T-cell (primary cell): Measurements from ENCODE around the gene ZNF423. TPM values are rescaled to one million over a fixed set of nuclear protein-coding genes. Genes with fewer than 3 reads are reported as not detected.

Experiments
- ATAC-seq, 4 experiments: fragments of 200-7000 bp in 3 of 4; fragments of 150-1000 bp in 1 of 4; cut with Tn5 transposase; replicated peaks in 1 of 4; 1 replicate in 3 of 4; 2 replicates in 1 of 4; pipeline ENCODE4 v1.10.0; 2021; ENCODE audit warnings: moderate library complexity in 3 of 4, mild to moderate bottlenecking in 2 of 4, moderate number of reproducible peaks in 1 of 4
- CTCF ChIA-PET, 2 donors: fragments of 300-600 bp; sonication (Branson Sonifier 250); formaldehyde crosslinking; loops; one replicate each; lab custom pipeline; 2022; ENCODE audit warnings: antibody characterized with exemption in 2 of 2; lab: Charles Lee
- POLR2A ChIA-PET, 2 donors: fragments of 300-600 bp; sonication (Branson Sonifier 250); formaldehyde crosslinking; loops; one replicate each; lab custom pipeline; 2022; ENCODE audit warnings: antibody characterized with exemption in 2 of 2; lab: Charles Lee
- DNase-seq, 35 experiments: peaks; one replicate each; pipeline versions ENCODE4 v3.0.0 to v3.0.0-alpha.2; 2013 to 2023
- H3K27ac ChIP-seq: one replicate; pipeline ENCODE4 v1.5.1; 2013; ENCODE audit warnings: low read length
- H3K27me3 ChIP-seq, 2 experiments: replicated peaks in 1 of 2; 1 replicate in 1 of 2; 2 replicates in 1 of 2; pipeline versions ENCODE4 v1.6.1 to v1.7.0; 2013; ENCODE audit warnings: low read length in 1 of 2, mixed read lengths in 1 of 2; ENCODE audit not compliant: control insufficient read depth in 2 of 2, insufficient read depth in 2 of 2; ENCODE audit errors: extremely low read depth in 1 of 2
- H3K36me3 ChIP-seq, 2 donors: 1 replicate in 1 of 2; 2 replicates in 1 of 2; pipeline versions ENCODE4 v1.6.1 to v1.7.0; 2013; ENCODE audit warnings: low read length in 1 of 2; ENCODE audit not compliant: control insufficient read depth in 2 of 2, insufficient read depth in 1 of 2; ENCODE audit errors: extremely low read depth in 1 of 2
- H3K4me1 ChIP-seq, 2 experiments: 1 replicate in 1 of 2; 2 replicates in 1 of 2; pipeline versions ENCODE4 v1.6.1 to v1.7.0; 2013; ENCODE audit warnings: low read length in 2 of 2, mixed read lengths in 1 of 2; ENCODE audit not compliant: insufficient read depth in 2 of 2, control insufficient read depth in 1 of 2; ENCODE audit errors: extremely low read depth in 1 of 2
- H3K4me3 ChIP-seq, 2 donors: 1 replicate in 1 of 2; 2 replicates in 1 of 2; pipeline versions ENCODE4 v1.5.1 to v1.7.0; 2013; ENCODE audit warnings: mild to moderate bottlenecking in 2 of 2, low read length in 1 of 2, moderate library complexity in 1 of 2; ENCODE audit not compliant: control insufficient read depth in 1 of 2; ENCODE audit errors: extremely low read depth in 1 of 2
- H3K9me3 ChIP-seq: 2 replicates; pipeline ENCODE4 v1.7.0; 2013
- H3K27ac Mint-ChIP-seq, 2 donors: one replicate each; pipeline ENCODE4 v1.8.0; 2020 to 2021; ENCODE audit warnings: mild to moderate bottlenecking in 2 of 2, mixed read lengths in 2 of 2
- H3K27me3 Mint-ChIP-seq, 2 donors: one replicate each; pipeline ENCODE4 v1.8.0; 2021 to 2022; ENCODE audit warnings: mixed read lengths in 2 of 2
- H3K36me3 Mint-ChIP-seq: one replicate; pipeline ENCODE4 v1.8.0; 2021; ENCODE audit warnings: mixed read lengths
- H3K4me1 Mint-ChIP-seq, 3 donors: one replicate each; pipeline ENCODE4 v1.8.0; 2020 to 2022; ENCODE audit warnings: mixed read lengths in 3 of 3, mild to moderate bottlenecking in 1 of 3
- H3K4me3 Mint-ChIP-seq, 3 donors: one replicate each; pipeline ENCODE4 v1.8.0; 2020 to 2022; ENCODE audit warnings: mild to moderate bottlenecking in 3 of 3, mixed read lengths in 3 of 3, moderate library complexity in 3 of 3
- H3K9me3 Mint-ChIP-seq, 3 donors: one replicate each; pipeline ENCODE4 v1.8.0; 2020 to 2022; ENCODE audit warnings: mixed read lengths in 3 of 3
- WGBS: methylation state at CpG from one replicate; pipeline ENCODE4 v1.1.5; 2013; ENCODE audit warnings: missing lambda C conversion rate; ENCODE audit not compliant: insufficient coverage; 5-methylcytosine and 5-hydroxymethylcytosine counted together
- total RNA-seq, 35 experiments: library from RNA in 6 of 35; stranded (reverse) in 6 of 35; fragments of 120-200 nt in 1 of 35; gene quantifications; one replicate each; pipeline versions ENCODE4 v1.2.1 to v1.2.4 and lab custom pipeline; 2013 to 2026

The ZNF423 gene
- total RNA-seq, 5 donors from 2014 or later (not counting 1 experiment from before 2014, with no cell fraction given) = 0.07 to 0.12 TPM; not detected in 3

DNA sequence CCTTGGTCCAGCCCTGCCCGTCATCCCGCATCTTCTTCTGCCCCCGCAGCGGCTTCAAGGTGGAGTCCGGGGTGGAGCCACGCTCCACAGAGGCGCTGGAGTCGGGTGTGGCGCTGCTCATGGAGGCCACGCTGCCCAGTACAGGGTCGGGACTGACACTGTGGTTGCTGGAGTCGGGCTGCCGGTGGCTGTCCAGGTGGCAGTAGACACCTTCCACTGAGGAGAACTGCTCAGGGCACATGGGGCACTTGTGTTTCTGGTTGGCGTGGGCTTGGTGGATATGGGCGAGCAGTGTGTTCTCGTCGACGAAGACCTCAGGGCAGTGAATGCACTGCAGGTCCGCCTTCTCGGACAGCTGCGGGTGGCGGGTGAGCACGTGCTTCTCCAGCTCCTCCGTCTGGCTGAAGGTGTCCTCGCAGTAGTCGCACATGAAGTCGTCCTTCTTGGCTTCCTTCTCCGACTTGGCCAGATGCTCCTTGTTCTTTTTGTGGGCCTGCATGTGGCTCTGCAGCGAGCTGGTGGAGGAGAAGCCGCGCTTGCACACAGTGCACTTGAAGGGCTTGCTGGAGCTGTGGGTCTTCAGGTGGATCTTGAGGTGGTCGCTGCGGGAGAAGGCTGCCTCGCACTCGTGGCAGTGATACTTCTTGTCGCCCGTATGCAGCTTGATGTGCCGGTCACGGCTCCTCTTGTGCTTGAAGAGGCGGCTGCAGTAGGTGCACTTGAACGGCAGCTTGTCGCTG, 217.8 kb downstream of the ZNF423 start:
- 94% methylated on average over 42 of the region's 42 CpGs for WGBS
- CTCF ChIA-PET = no interaction called here
- peaks cover 0 to 22% of the 10 kb centered on the region in 2 experiments for H3K27me3 ChIP-seq
- no peaks in the 10 kb centered on the region for H3K36me3 ChIP-seq
- no peak overlapping the region for H3K4me3 ChIP-seq
- Mint-ChIP-seq H3K27me3 (peaks cover 3 to 8% of the 10 kb centered on the region in 2 donors), H3K27ac (no peak overlapping the region), H3K9me3 (no peaks in the 10 kb centered on the region), H3K4me3 (no peak overlapping the region), H3K4me1 (no peaks in the 10 kb centered on the region), H3K36me3 (no peaks in the 10 kb centered on the region)
- no peak overlapping the region for H3K27ac ChIP-seq
- ATAC-seq (no peak), DNase-seq (no peak)
- no peaks in the 10 kb centered on the region for H3K9me3 ChIP-seq
- POLR2A ChIA-PET = no interaction called here
- H3K4me1 ChIP-seq = no peaks in the 10 kb centered on the region

DNA sequence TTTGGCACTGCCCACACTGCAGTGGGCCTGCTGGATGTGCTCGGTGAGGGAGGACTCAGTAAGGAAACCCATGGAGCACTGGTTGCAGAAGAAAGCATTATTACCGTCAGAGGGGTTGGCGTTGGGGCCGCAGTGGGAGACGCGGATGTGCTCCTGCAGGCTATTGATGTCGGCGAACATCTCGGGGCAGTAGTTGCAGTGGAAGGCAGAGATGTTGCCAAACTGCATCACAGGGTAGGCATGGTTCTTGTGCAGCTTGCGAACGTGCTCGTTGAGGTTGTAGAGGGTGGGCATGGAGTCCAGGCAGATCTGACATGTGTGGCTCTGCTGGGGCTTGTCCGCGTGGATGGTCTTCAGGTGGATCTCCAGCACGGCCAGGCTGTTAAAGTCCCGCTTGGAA, 218.4 kb downstream of the ZNF423 start:
- 91% methylated on average over 16 of the region's 16 CpGs for WGBS
- Histone ChIP-seq H3K4me1 (no peaks in the 10 kb centered on the region), H3K27me3 (peaks cover 0 to 22% of the 10 kb centered on the region in 2 experiments), H3K27ac (no peak overlapping the region), H3K9me3 (no peaks in the 10 kb centered on the region), H3K36me3 (no peaks in the 10 kb centered on the region), H3K4me3 (no peak overlapping the region)
- H3K27me3 Mint-ChIP-seq = peaks cover 3 to 8% of the 10 kb centered on the region in 2 donors
- DNase-seq = no peak
- no peak overlapping the region for H3K27ac Mint-ChIP-seq
- no peaks in the 10 kb centered on the region for H3K4me1 Mint-ChIP-seq
- ATAC-seq = no peak
- CTCF ChIA-PET = no interaction called here
- H3K9me3 Mint-ChIP-seq = no peaks in the 10 kb centered on the region
- H3K4me3 Mint-ChIP-seq = no peak overlapping the region
- no peaks in the 10 kb centered on the region for H3K36me3 Mint-ChIP-seq
- POLR2A ChIA-PET = no interaction called here

DNA sequence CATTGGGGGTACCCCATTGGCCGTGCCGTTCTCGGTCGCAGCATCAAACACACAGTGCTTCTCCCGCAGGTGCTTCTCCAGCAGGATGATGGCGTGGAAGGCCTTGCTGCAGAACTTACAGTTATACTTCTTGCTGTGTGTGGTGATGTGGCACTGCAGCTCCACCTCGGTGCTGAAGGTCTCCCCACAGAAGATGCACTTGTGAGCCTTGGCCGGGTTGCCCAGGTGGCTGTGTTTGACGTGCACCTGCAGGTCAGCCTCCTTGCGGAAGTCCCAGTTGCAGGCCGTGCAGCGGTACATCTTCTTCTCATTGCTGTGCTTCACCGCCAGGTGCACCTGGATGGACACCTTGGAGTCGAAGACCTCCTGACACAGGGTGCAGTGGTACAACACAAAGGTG, 219.3 kb downstream of the ZNF423 start:
- H3K27me3 Mint-ChIP-seq = peaks cover 3 to 8% of the 10 kb centered on the region in 2 donors
- no peaks in the 10 kb centered on the region for H3K4me1 Mint-ChIP-seq
- H3K27ac Mint-ChIP-seq = no peak overlapping the region
- POLR2A ChIA-PET = no interaction called here
- no peaks in the 10 kb centered on the region for H3K4me1 ChIP-seq
- 77% methylated on average over 14 of the region's 14 CpGs for WGBS
- CTCF ChIA-PET = no interaction called here
- ATAC-seq (no peak), DNase-seq (no peak)
- H3K27ac ChIP-seq = no peak overlapping the region
- no peaks in the 10 kb centered on the region for H3K9me3 Mint-ChIP-seq
- peaks cover 0 to 22% of the 10 kb centered on the region in 2 experiments for H3K27me3 ChIP-seq
- H3K9me3 ChIP-seq = no peaks in the 10 kb centered on the region
- H3K4me3 Mint-ChIP-seq = no peak overlapping the region
- H3K4me3 ChIP-seq = no peak overlapping the region
- no peaks in the 10 kb centered on the region for H3K36me3 ChIP-seq
- H3K36me3 Mint-ChIP-seq = no peaks in the 10 kb centered on the region

DNA sequence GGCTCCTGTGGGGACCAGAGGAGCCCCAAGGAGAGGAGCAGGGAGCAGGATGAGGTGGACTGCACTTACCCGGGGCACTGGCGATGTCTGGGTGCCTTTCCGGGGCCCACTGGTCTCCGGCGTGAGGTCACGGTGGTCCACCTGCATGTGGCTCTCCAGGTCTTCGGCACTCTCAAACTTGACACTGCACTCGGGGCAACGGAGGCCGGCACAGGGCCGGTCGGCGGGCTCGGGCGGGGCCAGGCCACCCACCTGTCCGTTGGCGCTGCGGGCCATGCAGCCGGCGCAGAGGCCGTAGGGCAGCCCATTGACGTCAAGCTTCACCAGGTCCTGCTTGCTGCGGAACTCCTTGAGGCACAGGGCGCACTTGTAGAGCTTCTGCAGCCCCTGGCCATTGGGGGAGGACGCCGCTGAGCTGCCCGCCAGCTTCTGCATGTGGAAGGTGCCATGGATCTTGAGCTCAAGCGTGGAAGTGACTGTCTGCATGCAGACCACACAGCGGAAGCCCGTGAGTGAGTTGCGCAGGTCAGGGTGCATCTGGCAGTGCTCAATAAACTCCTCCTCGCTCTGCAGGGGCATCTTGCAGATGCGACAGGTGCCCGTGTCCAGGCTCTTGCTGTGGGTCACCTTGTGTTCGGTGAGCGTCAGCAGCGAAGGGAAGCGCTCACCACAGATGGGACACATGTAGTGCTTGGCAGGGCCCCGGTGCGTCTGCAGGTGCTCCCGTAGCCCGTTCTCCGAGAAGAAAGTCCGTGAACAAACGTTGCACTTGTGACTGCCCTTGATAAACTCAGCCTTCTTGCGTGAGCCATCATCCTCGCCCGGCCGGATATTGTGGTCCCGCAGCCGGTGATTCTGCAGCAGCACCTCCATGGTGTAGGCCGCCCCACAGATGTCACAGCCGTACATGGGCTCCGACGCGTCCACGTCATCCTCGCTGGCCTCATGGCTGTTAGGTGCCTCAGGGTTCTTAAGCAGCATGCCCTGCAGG, 220.0 kb downstream of the ZNF423 start:
- ATAC-seq = no peak
- no peaks in the 10 kb centered on the region for H3K4me1 Mint-ChIP-seq
- H3K27ac ChIP-seq = no peak overlapping the region
- H3K27me3 Mint-ChIP-seq = peaks cover 3 to 6% of the 10 kb centered on the region in 2 donors
- no peak overlapping the region for H3K4me3 ChIP-seq
- DNase-seq = no peak
- no peak overlapping the region for H3K27ac Mint-ChIP-seq
- ChIA-PET POLR2A (no interaction called here), CTCF (no interaction called here)
- H3K27me3 ChIP-seq = peaks cover 0 to 20% of the 10 kb centered on the region in 2 experiments
- WGBS = 82% methylated on average over 58 of the region's 58 CpGs
- H3K4me1 ChIP-seq = no peaks in the 10 kb centered on the region
- H3K4me3 Mint-ChIP-seq = no peak overlapping the region
- no peaks in the 10 kb centered on the region for H3K9me3 ChIP-seq
- no peaks in the 10 kb centered on the region for H3K36me3 ChIP-seq
- no peaks in the 10 kb centered on the region for H3K9me3 Mint-ChIP-seq
- H3K36me3 Mint-ChIP-seq = no peaks in the 10 kb centered on the region

DNA sequence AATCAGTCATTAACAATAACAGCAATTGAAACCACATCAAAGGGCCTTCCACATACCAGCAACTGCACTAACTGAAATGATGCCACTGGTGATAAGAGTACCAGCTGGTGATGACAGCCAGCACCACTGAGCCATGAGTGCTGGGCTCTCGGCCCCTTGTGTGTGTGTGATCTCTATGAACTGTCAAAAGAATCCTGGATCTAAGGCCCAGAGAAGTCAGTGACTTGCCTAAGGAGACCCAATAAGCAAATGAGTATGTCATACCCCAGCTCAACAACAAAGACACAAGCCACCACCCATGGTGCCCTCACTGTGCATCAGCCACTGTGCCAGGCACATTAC, 220.9 kb downstream of the ZNF423 start:
- ChIA-PET CTCF (no interaction called here), POLR2A (no interaction called here)
- ATAC-seq (no peak), DNase-seq (no peak)
- Histone ChIP-seq H3K27ac (no peak overlapping the region), H3K36me3 (no peaks in the 10 kb centered on the region), H3K27me3 (peaks cover 0 to 11% of the 10 kb centered on the region in 2 experiments), H3K4me1 (no peaks in the 10 kb centered on the region), H3K4me3 (no peak overlapping the region), H3K9me3 (no peaks in the 10 kb centered on the region)
- no CpG with 5 or more reads among the region's 1 CpG for WGBS
- H3K9me3 Mint-ChIP-seq = no peaks in the 10 kb centered on the region
- no peaks in the 10 kb centered on the region for H3K36me3 Mint-ChIP-seq
- H3K4me1 Mint-ChIP-seq = no peaks in the 10 kb centered on the region
- no peak overlapping the region for H3K27ac Mint-ChIP-seq
- H3K4me3 Mint-ChIP-seq = no peak overlapping the region
- H3K27me3 Mint-ChIP-seq = peaks cover 3 to 4% of the 10 kb centered on the region in 2 donors

DNA sequence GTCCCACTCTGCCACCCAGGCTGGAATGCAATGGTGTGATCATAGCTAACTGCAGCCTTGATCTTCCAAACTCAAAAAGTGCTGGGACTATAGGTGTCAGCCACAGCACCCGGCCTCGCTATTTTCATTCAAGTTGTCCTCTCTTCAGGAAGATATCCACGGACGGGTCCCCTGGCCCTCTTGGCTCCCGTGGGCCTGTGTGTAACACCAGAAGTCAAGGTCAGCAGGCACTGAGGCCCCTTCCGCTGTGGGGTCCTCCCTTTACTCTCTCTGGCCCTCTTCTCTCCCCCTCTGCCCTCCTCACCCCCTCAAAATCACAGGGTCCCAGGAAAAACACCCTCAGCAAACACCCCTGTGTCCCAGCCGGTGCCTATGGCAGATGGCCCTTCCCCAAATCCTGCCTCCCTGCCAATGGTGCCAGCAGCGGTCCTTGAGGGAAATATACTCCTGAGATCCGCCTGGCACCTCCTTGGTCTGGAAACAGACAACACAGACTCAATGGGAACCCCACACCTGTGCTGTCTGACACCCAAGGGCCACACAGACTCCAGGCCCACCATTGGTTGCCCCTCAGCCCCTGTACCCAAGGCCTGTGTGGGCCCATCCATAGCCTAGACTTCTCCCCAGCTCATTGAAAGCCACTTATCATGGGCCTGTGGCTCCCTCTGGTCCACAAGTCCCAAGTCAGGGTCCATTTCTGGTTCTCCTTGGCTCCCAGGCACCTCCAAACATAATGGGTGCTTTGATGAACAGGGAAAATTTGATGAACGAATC, 221.5 kb downstream of the ZNF423 start:
- Mint-ChIP-seq H3K4me3 (no peak overlapping the region), H3K9me3 (no peaks in the 10 kb centered on the region), H3K27ac (no peak overlapping the region), H3K27me3 (peaks cover 2 to 3% of the 10 kb centered on the region in 2 donors), H3K36me3 (no peaks in the 10 kb centered on the region), H3K4me1 (no peaks in the 10 kb centered on the region)
- Histone ChIP-seq H3K36me3 (no peaks in the 10 kb centered on the region), H3K27ac (no peak overlapping the region), H3K4me3 (no peak overlapping the region), H3K4me1 (no peaks in the 10 kb centered on the region), H3K9me3 (no peaks in the 10 kb centered on the region), H3K27me3 (peaks cover 0 to 8% of the 10 kb centered on the region in 2 experiments)
- ATAC-seq (no peak), DNase-seq (no peak)
- POLR2A ChIA-PET = no interaction called here
- CTCF ChIA-PET = no interaction called here
- WGBS = 76% methylated on average over 9 of the region's 10 CpGs
